Right renal cortex interstitium (tissue), 3 donors: ENCODE measurements around the gene CA5A. TPM values are rescaled to one million over a fixed set of nuclear protein-coding genes. Genes with fewer than 3 reads are reported as not detected.
"Not testable (repeated sequence)": the region's sequence is repeated elsewhere in the genome, so short reads cannot be mapped to it uniquely, and the experiment has no call there.

Source experiments
- DNase-seq, 3 donors: peaks; one replicate each; pipeline ENCODE4 v3.0.0-alpha.2; 2013; ENCODE audit warnings: low read depth in 3 of 3, low spot score in 2 of 3
- polyA plus RNA-seq, 3 donors: library from polyadenylated mRNA; unstranded; fragments of 120-200 nt; gene quantifications; one replicate each; pipeline ENCODE4 v1.2.1, GENCODE V29; 2013; ENCODE audit not compliant: insufficient read length in 3 of 3

CA5A gene
- polyA plus RNA-seq, 3 donors, result 0.04 to 0.11 (median 0.10) TPM

GRCh38 chr16:87926246-87927194 lies 9.8 kb downstream of the CA5A start:
- no peak for DNase-seq

- peak in 1 of 3 donors; percentile 72 for DNase-seq
Observed at GRCh38 chr16:87924811-87925670, 11.3 kb downstream of the CA5A start.

GRCh38 chr16:87924041-87924810 lies 12.1 kb downstream of the CA5A start:
- no peak for DNase-seq

GRCh38 chr16:87922250-87922871 lies 14.0 kb downstream of the CA5A start:
- DNase-seq, result no peak

- DNase-seq, result no peak
Observed at GRCh38 chr16:87921236-87921773, 15.0 kb downstream of the CA5A start.

- DNase-seq, result no peak
Observed at GRCh38 chr16:87919681-87919994, 16.7 kb downstream of the CA5A start.

- no peak for DNase-seq
Observed at GRCh38 chr16:87918866-87919680, 17.3 kb downstream of the CA5A start.

- DNase-seq, result no peak
Observed at GRCh38 chr16:87918338-87918737, 18.0 kb downstream of the CA5A start.

- no peak for DNase-seq
Observed at GRCh38 chr16:87917503-87917902, 18.8 kb downstream of the CA5A start.

GRCh38 chr16:87914812-87915211 lies 21.5 kb downstream of the CA5A start:
- DNase-seq, result no peak

- not testable (repeated sequence) for DNase-seq
Observed at GRCh38 chr16:87914021-87914725, 22.2 kb downstream of the CA5A start.

GRCh38 chr16:87912691-87913090 lies 23.6 kb downstream of the CA5A start:
- not testable (repeated sequence) for DNase-seq

GRCh38 chr16:87911106-87911763 lies 25.1 kb downstream of the CA5A start:
- DNase-seq, result not testable (repeated sequence)

- not testable (repeated sequence) for DNase-seq
Observed at GRCh38 chr16:87909203-87909935, 27.0 kb downstream of the CA5A start.

- DNase-seq, result not testable (repeated sequence)
Observed at GRCh38 chr16:87908101-87908500, 28.2 kb downstream of the CA5A start.

GRCh38 chr16:87905521-87905920 lies 30.8 kb downstream of the CA5A start:
- DNase-seq, result not testable (repeated sequence)

GRCh38 chr16:87904963-87905362 lies 31.4 kb downstream of the CA5A start:
- not testable (repeated sequence) for DNase-seq
